Activated T-cell treated with anti-CD3 and anti-CD28 coated beads, Interleukin-2, amount 50 U/mL, for 24 hours (primary cell): ENCODE results near the gene SNRNP25.
A peak's percentile ranks its signal among the peaks of the same experiment; 100 is the strongest.

Source experiments
- DNase-seq: peaks from one replicate; pipeline ENCODE4 v3.0.0-alpha.2; 2020
- H3K27ac Mint-ChIP-seq: 2 replicates; pipeline ENCODE4 v1.8.0; 2020; ENCODE audit warnings: mild to moderate bottlenecking, mixed read lengths
- H3K27me3 Mint-ChIP-seq: 2 replicates; pipeline ENCODE4 v1.8.0; 2020; ENCODE audit warnings: mixed read lengths
- H3K36me3 Mint-ChIP-seq: 2 replicates; pipeline ENCODE4 v1.8.0; 2020; ENCODE audit warnings: low read depth, mixed read lengths
- H3K4me1 Mint-ChIP-seq: 2 replicates; pipeline ENCODE4 v1.8.0; 2020; ENCODE audit warnings: low read depth, mixed read lengths
- H3K4me3 Mint-ChIP-seq: 2 replicates; pipeline ENCODE4 v1.8.0; 2020; ENCODE audit warnings: mild to moderate bottlenecking, moderate library complexity, mixed read lengths
- H3K9me3 Mint-ChIP-seq: 2 replicates; pipeline ENCODE4 v1.8.0; 2020; ENCODE audit warnings: mixed read lengths

The SNRNP25 gene

GRCh38 chr16:86483-86952 is 32.9 kb downstream of the SNRNP25 start:
- H3K27ac Mint-ChIP-seq: peak overlapping the region; percentile 73
- H3K4me1 Mint-ChIP-seq: peaks cover 38% of the 10 kb centered on the region
- DNase-seq: no peak
- no peaks in the 10 kb centered on the region for H3K27me3 Mint-ChIP-seq
- H3K9me3 Mint-ChIP-seq: no peaks in the 10 kb centered on the region
- no peak overlapping the region for H3K4me3 Mint-ChIP-seq
- H3K36me3 Mint-ChIP-seq: peaks cover 75% of the 10 kb centered on the region

GRCh38 chr16:88613-89012 is 35.0 kb downstream of the SNRNP25 start:
- H3K27ac Mint-ChIP-seq: no peak overlapping the region
- H3K9me3 Mint-ChIP-seq: no peaks in the 10 kb centered on the region
- peaks cover 27% of the 10 kb centered on the region for H3K4me1 Mint-ChIP-seq
- no peak for DNase-seq
- no peaks in the 10 kb centered on the region for H3K27me3 Mint-ChIP-seq
- H3K36me3 Mint-ChIP-seq: peaks cover 83% of the 10 kb centered on the region
- no peak overlapping the region for H3K4me3 Mint-ChIP-seq

GRCh38 chr16:89391-90302 is 36.0 kb downstream of the SNRNP25 start:
- Mint-ChIP-seq H3K27ac (no peak overlapping the region), H3K4me3 (no peak overlapping the region), H3K36me3 (peaks cover 81% of the 10 kb centered on the region), H3K27me3 (no peaks in the 10 kb centered on the region), H3K4me1 (peaks cover 17% of the 10 kb centered on the region), H3K9me3 (no peaks in the 10 kb centered on the region)
- DNase-seq: no peak

GRCh38 chr16:91484-91883 is 37.9 kb downstream of the SNRNP25 start:
- H3K36me3 Mint-ChIP-seq: peaks cover 73% of the 10 kb centered on the region
- H3K27ac Mint-ChIP-seq: peak overlapping the region; percentile 34
- no peaks in the 10 kb centered on the region for H3K4me1 Mint-ChIP-seq
- no peak overlapping the region for H3K4me3 Mint-ChIP-seq
- H3K27me3 Mint-ChIP-seq: no peaks in the 10 kb centered on the region
- DNase-seq: no peak
- no peaks in the 10 kb centered on the region for H3K9me3 Mint-ChIP-seq

- H3K9me3 Mint-ChIP-seq: no peaks in the 10 kb centered on the region
- H3K4me1 Mint-ChIP-seq: peaks cover 3% of the 10 kb centered on the region
- no peak overlapping the region for H3K4me3 Mint-ChIP-seq
- H3K36me3 Mint-ChIP-seq: peaks cover 71% of the 10 kb centered on the region
- H3K27me3 Mint-ChIP-seq: no peaks in the 10 kb centered on the region
- DNase-seq: no peak
- no peak overlapping the region for H3K27ac Mint-ChIP-seq
Observed at GRCh38 chr16:92431-93339, 39.1 kb downstream of the SNRNP25 start.

GRCh38 chr16:94918-95265 is 41.3 kb downstream of the SNRNP25 start:
- Mint-ChIP-seq H3K4me1 (peaks cover 3% of the 10 kb centered on the region), H3K27me3 (no peaks in the 10 kb centered on the region), H3K4me3 (no peak overlapping the region), H3K36me3 (peaks cover 70% of the 10 kb centered on the region), H3K9me3 (no peaks in the 10 kb centered on the region), H3K27ac (no peak overlapping the region)
- no peak for DNase-seq

GRCh38 chr16:96935-97381 is 43.3 kb downstream of the SNRNP25 start:
- peak; percentile 92 for DNase-seq
- Mint-ChIP-seq H3K27me3 (no peaks in the 10 kb centered on the region), H3K4me1 (peaks cover 3% of the 10 kb centered on the region), H3K4me3 (no peak overlapping the region), H3K9me3 (no peaks in the 10 kb centered on the region), H3K27ac (no peak overlapping the region), H3K36me3 (peaks cover 74% of the 10 kb centered on the region)

GRCh38 chr16:97822-98221 is 44.2 kb downstream of the SNRNP25 start:
- H3K4me1 Mint-ChIP-seq: peaks cover 3% of the 10 kb centered on the region
- H3K36me3 Mint-ChIP-seq: peaks cover 74% of the 10 kb centered on the region

GRCh38 chr16:100989-101388 is 47.4 kb downstream of the SNRNP25 start:
- Mint-ChIP-seq H3K36me3 (peaks cover 82% of the 10 kb centered on the region), H3K4me1 (peaks cover 3% of the 10 kb centered on the region), H3K27me3 (no peaks in the 10 kb centered on the region), H3K9me3 (no peaks in the 10 kb centered on the region), H3K27ac (no peak overlapping the region), H3K4me3 (no peak overlapping the region)
- DNase-seq: no peak

More at GRCh38 chr16:97822-98221, 44.2 kb downstream of the SNRNP25 start:
- Mint-ChIP-seq H3K9me3 (no peaks in the 10 kb centered on the region), H3K27me3 (no peaks in the 10 kb centered on the region), H3K4me3 (no peak overlapping the region), H3K27ac (peak overlapping the region; percentile 12)
- no peak for DNase-seq

GRCh38 chr16:101586-101985 is 48.0 kb downstream of the SNRNP25 start:
- peaks cover 82% of the 10 kb centered on the region for H3K36me3 Mint-ChIP-seq

GRCh38 chr16:102060-102855 is 48.6 kb downstream of the SNRNP25 start:
- Mint-ChIP-seq H3K4me1 (peaks cover 3% of the 10 kb centered on the region), H3K36me3 (peaks cover 83% of the 10 kb centered on the region), H3K27ac (no peak overlapping the region), H3K4me3 (no peak overlapping the region), H3K9me3 (no peaks in the 10 kb centered on the region), H3K27me3 (no peaks in the 10 kb centered on the region)
- DNase-seq: no peak

More at GRCh38 chr16:101586-101985, 48.0 kb downstream of the SNRNP25 start:
- no peaks in the 10 kb centered on the region for H3K9me3 Mint-ChIP-seq
- no peak overlapping the region for H3K27ac Mint-ChIP-seq
- DNase-seq: no peak
- H3K27me3 Mint-ChIP-seq: no peaks in the 10 kb centered on the region
- H3K4me1 Mint-ChIP-seq: peaks cover 3% of the 10 kb centered on the region
- H3K4me3 Mint-ChIP-seq: no peak overlapping the region

- Mint-ChIP-seq H3K4me3 (no peak overlapping the region), H3K27ac (no peak overlapping the region), H3K27me3 (no peaks in the 10 kb centered on the region), H3K9me3 (no peaks in the 10 kb centered on the region), H3K36me3 (peaks cover 80% of the 10 kb centered on the region), H3K4me1 (peaks cover 3% of the 10 kb centered on the region)
- no peak for DNase-seq
Observed at GRCh38 chr16:104355-104754, 50.7 kb downstream of the SNRNP25 start.

- Mint-ChIP-seq H3K36me3 (peaks cover 80% of the 10 kb centered on the region), H3K27me3 (no peaks in the 10 kb centered on the region), H3K4me1 (peaks cover 3% of the 10 kb centered on the region), H3K9me3 (no peaks in the 10 kb centered on the region), H3K27ac (no peak overlapping the region), H3K4me3 (no peak overlapping the region)
- no peak for DNase-seq
Observed at GRCh38 chr16:104928-105327, 51.3 kb downstream of the SNRNP25 start.

- H3K27ac Mint-ChIP-seq: no peak overlapping the region
- peaks cover 3% of the 10 kb centered on the region for H3K4me1 Mint-ChIP-seq
- H3K9me3 Mint-ChIP-seq: no peaks in the 10 kb centered on the region
- no peak overlapping the region for H3K4me3 Mint-ChIP-seq
- DNase-seq: no peak
- peaks cover 78% of the 10 kb centered on the region for H3K36me3 Mint-ChIP-seq
- H3K27me3 Mint-ChIP-seq: no peaks in the 10 kb centered on the region
Observed at GRCh38 chr16:105521-105920, 51.9 kb downstream of the SNRNP25 start.
